Activated naive CD8-positive, alpha-beta T cell (primary cell): Measurements from ENCODE around the gene S100A2.
"Not testable (repeated sequence)": the region's sequence is repeated elsewhere in the genome, so short reads cannot be mapped to it uniquely, and the experiment has no call there.

Source experiments
- H3K27ac Mint-ChIP-seq: one replicate; pipeline ENCODE4 v1.8.0; 2021; ENCODE audit warnings: mixed read lengths
- H3K27me3 Mint-ChIP-seq: one replicate; pipeline ENCODE4 v1.8.0; 2021; ENCODE audit warnings: mixed read lengths
- H3K36me3 Mint-ChIP-seq: one replicate; pipeline ENCODE4 v1.8.0; 2021; ENCODE audit warnings: mixed read lengths
- H3K4me1 Mint-ChIP-seq: one replicate; pipeline ENCODE4 v1.8.0; 2021; ENCODE audit warnings: low read depth, mixed read lengths
- H3K4me3 Mint-ChIP-seq: one replicate; pipeline ENCODE4 v1.8.0; 2021; ENCODE audit warnings: mild to moderate bottlenecking, mixed read lengths
- H3K9me3 Mint-ChIP-seq: one replicate; pipeline ENCODE4 v1.8.0; 2021; ENCODE audit warnings: low read depth, mixed read lengths

S100A2 gene

DNA sequence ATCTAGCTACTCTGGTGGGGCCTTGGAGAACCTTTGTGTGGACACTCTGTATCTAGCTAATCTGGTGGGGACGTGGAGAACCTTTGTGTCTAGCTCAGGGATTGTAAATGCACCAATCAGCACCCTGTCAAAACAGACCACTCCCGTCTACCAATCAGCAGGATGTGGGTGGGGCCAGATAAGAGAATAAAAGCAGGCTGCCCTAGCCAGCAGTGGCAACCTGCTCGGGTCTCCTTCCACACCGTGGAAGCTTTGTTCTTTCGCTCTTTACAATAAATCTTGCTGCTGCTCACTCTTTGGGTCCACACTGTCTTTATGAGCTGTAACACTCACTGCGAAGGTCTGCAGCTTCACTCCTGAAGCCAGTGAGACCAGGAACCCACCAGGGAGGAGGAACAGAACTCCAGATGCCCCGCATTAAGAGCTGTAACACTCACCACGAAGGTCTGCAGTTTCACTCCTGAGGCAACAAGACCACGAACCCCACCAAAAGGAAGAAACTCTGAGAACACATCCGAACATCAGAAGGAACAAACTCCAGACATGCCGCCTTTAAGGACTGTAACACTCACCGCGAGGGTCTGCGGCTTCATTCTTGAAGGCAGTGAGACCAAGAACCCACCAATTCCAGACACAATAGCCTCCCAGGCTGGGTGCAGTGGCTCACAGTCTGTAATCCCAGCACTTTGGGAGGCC, 43.1 kb downstream of the S100A2 start:
- H3K36me3 Mint-ChIP-seq, H3K9me3 Mint-ChIP-seq, H3K27me3 Mint-ChIP-seq, H3K4me1 Mint-ChIP-seq: not testable (repeated sequence)
- Mint-ChIP-seq H3K27ac (peak overlapping the region; percentile 51), H3K4me3 (peak overlapping the region; percentile 35)

DNA sequence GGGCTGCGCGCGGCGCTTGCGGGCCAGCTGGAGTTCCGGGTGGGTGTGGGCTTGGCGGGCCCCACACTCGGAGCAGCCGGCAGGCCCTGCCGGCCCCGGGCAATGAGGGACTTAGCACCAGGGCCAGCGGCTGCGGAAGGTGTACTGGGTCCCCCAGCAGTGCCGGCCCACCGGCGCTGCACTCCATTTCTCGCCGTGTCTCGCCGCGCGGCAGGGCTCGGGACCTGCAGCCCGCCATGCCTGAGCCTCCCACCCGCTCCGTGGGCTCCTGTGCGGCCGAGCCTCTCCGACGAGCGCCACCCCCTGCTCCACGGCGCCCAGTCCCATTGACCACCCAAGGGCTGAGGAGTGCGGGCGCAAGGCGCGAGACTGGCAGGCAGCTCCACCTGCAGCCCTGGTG, 43.8 kb downstream of the S100A2 start:
- H3K4me1 Mint-ChIP-seq, H3K4me3 Mint-ChIP-seq, H3K27me3 Mint-ChIP-seq, H3K36me3 Mint-ChIP-seq, H3K27ac Mint-ChIP-seq, H3K9me3 Mint-ChIP-seq: not testable (repeated sequence)

DNA sequence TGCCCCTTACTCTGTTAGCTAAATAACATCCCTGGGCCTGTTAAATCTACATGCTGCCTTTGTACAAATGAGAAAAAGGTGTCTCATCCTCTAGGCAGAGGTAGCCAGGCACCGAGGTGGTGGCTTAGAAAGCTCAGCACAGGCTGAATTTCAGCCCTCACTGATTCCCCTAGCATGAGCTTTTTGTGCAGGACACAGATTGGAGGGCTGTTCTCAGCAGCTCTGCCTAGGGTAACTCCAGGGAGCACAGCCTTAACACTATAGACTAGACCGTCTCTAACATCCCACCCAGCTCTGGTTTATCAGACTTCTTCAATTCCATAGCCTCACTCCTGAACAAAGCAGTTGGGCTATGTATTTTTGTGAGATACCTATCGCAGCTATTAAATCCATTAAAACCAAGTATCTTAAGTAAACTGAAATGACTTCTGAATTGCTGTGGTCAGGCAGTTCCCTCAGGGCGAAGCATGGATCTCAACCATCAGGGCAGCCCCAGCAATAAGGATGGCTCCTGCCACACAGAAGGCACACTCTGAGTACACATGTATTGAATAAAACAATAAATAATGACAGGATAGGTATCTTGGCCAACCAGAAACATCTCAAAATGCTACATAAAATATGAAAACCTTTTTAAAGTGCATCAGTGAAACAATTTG, 44.7 kb downstream of the S100A2 start:
- no peak overlapping the region for H3K4me3 Mint-ChIP-seq
- no peaks in the 10 kb centered on the region for H3K36me3 Mint-ChIP-seq
- no peaks in the 10 kb centered on the region for H3K9me3 Mint-ChIP-seq
- no peak overlapping the region for H3K27ac Mint-ChIP-seq
- H3K4me1 Mint-ChIP-seq, result peaks cover 9% of the 10 kb centered on the region
- H3K27me3 Mint-ChIP-seq, result no peaks in the 10 kb centered on the region

- H3K27me3 Mint-ChIP-seq, H3K9me3 Mint-ChIP-seq, H3K27ac Mint-ChIP-seq, H3K36me3 Mint-ChIP-seq, H3K4me3 Mint-ChIP-seq, H3K4me1 Mint-ChIP-seq: not testable (repeated sequence)
Measured at GRCh38 chr1:153520137-153520691, 45.4 kb downstream of the S100A2 start.

DNA sequence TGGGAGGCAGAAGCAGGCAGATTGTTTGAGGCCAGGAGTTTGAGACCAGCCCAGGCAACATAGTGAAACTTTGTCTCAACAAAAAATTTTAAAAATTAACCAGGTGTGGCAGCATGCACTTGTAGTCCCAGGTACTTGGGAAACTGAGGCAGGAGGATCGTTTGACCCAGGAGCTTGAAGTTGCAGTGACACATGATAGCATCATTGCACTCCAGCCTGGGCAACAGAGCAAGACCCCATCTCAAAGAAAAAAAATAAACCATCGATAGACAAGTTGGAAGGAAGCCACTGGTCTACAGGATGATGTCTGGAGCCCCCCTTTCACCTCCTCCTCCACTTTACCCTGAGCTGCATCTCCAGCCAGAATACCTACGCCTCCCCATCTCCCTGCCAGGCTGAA, 46.4 kb downstream of the S100A2 start:
- H3K36me3 Mint-ChIP-seq, result no peaks in the 10 kb centered on the region
- H3K27me3 Mint-ChIP-seq, result no peaks in the 10 kb centered on the region
- H3K27ac Mint-ChIP-seq, result no peak overlapping the region
- no peak overlapping the region for H3K4me3 Mint-ChIP-seq
- peaks cover 9% of the 10 kb centered on the region for H3K4me1 Mint-ChIP-seq
- H3K9me3 Mint-ChIP-seq, result no peaks in the 10 kb centered on the region

DNA sequence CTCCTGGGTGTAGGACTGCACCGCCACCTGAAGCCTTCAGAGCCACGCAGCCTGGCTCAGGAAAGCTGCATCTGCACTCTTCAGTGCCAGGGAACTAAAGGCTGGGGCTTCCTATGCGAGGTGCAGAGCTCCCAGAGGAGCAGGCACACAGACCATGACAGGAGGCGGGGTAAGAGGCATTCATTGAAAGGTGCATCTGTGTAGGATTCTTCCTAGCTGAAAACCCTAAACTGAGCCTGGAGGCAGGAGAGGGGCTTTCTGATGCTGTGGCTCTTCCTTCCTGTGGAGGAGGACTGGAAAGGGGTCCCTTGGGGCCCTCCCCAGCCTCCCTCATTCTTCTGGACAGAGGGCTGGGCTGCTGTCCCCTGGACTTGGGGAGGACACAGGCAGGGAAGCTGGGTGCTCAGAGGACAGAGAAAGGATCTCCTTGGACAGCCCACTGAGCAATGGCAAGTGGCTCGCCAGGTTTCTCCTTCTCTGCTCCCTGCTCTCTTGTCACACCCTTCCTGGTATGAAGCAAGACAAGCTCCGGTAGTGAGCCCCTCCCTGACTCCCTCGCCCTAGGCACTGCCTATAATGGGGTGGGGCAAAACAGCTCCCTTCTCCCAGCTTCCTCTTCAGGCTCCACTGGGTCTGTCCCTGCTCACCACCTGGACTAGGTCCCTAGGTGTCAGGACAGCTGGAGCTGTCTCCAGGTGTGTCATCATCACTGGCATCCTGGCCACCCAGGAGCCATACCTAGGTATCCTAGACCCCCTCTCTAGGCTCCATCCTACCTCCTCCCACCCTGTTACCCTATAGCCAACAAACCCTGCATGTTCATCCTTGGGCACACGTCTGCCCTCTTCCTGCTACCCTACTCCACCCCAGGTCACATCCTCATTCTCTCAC, 49.9 kb downstream of the S100A2 start:
- H3K27me3 Mint-ChIP-seq, result no peaks in the 10 kb centered on the region
- no peaks in the 10 kb centered on the region for H3K36me3 Mint-ChIP-seq
- H3K4me3 Mint-ChIP-seq, result no peak overlapping the region
- H3K4me1 Mint-ChIP-seq, result peaks cover 6% of the 10 kb centered on the region
- no peak overlapping the region for H3K27ac Mint-ChIP-seq
- no peaks in the 10 kb centered on the region for H3K9me3 Mint-ChIP-seq

DNA sequence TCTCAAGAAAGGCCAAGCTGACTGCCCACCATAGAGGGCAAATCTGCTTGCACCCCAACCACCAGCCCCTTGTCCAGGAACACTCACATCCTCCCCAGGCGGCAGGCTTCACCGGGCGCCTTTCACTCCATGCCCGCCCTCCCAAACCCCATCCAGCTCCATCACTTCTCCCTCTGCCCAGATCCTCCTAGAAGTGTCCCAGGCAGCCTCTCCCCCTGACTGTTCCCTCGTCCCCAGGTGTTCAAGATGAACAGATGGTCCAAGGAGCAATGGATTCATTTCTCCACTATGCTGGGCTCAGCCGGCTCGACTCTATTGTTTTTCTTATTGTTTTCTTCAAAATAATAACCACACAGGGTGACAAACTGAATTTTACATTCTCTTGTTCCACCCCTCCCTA, 52.0 kb downstream of the S100A2 start:
- no peaks in the 10 kb centered on the region for H3K9me3 Mint-ChIP-seq
- no peaks in the 10 kb centered on the region for H3K27me3 Mint-ChIP-seq
- no peak overlapping the region for H3K27ac Mint-ChIP-seq

GRCh38 chr1:153513023-153513422, 52.6 kb downstream of the S100A2 start:
- Mint-ChIP-seq H3K36me3 (no peaks in the 10 kb centered on the region), H3K9me3 (no peaks in the 10 kb centered on the region), H3K4me1 (peaks cover 6% of the 10 kb centered on the region), H3K27me3 (no peaks in the 10 kb centered on the region), H3K4me3 (no peak overlapping the region), H3K27ac (no peak overlapping the region)

More for the DNA sequence above, 52.0 kb downstream of the S100A2 start:
- H3K4me1 Mint-ChIP-seq, result peaks cover 6% of the 10 kb centered on the region
- no peak overlapping the region for H3K4me3 Mint-ChIP-seq
- H3K36me3 Mint-ChIP-seq, result no peaks in the 10 kb centered on the region
